Measurements from ENCODE around the gene HNRNPA1.
"Not testable (repeated sequence)": the region's sequence is repeated elsewhere in the genome, so short reads cannot be mapped to it uniquely, and the experiment has no call there.

HNRNPA1 gene

DNA sequence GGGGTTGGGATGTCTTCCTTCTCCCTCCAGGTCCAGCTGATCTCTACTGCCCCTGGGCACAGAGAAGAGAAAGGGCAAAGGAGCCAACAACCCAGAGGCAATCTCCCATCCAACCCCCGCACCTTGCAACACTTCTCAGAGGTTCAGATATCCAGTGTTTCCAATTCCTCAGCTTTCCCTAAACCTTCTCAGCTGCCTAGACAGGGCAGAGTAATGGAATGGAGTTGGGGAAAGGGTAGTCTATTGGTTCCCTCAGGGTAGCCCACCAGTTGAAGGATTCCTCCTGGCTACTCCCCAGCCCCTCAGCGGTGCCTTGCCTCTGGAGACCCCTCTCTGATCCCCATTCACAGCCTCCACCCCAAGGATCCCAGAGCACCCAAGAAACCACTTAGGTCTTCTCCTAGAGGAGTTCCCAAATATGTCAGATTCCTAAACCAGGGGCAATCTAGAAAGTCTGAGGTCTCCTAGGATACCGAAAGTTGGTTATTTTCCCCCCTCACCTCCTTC is 19.8 kb downstream of the HNRNPA1 start:
- no peak for DNase-seq

DNA sequence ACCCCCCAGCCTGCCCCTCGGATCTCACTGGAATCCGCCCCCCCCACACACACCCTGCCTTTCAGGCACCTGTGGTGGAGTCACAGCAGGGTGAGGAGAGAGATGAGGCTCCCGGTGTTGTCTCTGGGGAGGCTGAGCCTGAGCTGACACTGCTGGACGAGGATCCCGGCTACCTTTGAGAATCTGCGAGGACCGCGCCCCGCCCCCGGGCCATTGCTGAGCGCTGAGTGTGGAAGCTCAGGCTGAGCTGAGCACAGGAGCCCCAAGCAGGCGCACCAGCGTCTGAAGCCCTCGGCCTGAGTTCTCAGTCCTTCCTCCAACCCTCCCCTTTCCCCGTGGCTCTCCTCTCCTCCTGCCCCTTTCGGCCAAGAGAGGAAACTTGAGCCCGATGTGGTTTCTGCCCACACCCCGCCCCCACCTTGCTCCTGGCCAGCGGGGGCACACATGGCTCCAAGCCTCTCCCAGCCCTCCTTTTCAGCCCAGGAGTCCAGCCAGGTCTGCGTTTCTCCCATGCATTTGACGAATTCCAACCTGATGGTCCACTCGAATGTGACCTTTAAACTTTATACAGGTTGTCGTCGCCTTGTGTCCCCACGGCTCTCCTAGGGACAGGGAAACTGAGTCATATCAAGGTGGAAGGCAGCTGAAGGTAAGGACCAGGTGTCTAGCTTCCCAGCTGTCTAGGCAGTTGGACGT is 20.4 kb downstream of the HNRNPA1 start, which contains the start of gene NFE2:
NFE2 (minus strand) TSS at position 284 of the 696 bp plus-strand sequence. CDS start 5,767 bp downstream, outside the sequence.
- peak; percentile 47 for DNase-seq

DNA sequence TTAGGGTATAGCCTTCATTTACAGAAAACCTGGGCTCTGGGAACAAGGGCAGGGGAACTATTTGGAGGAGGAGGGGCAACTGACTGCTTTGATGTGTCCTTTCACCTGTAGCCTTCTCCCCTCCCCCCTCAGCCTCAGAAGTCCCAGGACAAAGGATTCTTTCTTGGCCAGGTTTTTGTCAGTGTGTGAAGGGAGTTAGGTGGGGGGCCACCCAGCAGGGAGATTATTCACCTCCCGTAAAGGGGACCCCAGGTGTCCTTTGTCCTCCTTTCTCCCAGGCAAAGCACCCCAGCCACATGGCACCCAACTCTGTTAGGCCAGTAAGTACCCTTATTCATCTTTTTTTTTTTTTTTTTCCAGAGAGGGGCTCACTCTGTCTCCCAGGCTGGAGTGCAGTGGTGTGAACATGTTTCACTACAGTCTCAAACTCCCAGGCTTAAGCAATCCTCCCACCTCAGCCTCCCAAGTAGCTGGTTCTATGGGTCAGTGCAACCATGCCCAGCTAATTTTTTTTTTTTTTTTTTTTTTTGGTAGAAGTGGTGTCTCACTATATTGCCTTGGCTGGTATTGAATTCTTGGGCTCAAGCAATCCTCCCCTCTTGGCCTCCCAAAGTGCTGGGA is 21.0 kb downstream of the HNRNPA1 start:
- DNase-seq, result no peak

DNA sequence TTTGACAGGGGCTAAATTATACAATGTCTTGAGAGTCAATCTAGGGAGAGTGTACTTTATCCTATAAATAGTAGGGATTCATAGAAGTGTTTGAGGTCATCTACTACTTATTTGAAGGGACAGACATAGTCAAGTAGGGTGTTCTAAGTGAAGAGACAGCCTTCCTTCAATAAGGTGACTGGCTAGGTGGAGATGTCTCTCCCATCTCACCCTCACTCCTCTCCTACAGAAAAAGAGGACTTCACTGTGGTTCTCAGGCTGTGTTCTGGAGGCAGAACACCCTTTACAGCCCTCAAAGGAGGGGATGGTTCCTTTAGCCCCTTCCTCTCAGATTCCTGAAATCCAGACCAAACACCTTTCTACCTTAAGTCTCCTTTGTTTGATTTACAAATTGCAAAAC is 23.1 kb downstream of the HNRNPA1 start:
- no peak for DNase-seq

DNA sequence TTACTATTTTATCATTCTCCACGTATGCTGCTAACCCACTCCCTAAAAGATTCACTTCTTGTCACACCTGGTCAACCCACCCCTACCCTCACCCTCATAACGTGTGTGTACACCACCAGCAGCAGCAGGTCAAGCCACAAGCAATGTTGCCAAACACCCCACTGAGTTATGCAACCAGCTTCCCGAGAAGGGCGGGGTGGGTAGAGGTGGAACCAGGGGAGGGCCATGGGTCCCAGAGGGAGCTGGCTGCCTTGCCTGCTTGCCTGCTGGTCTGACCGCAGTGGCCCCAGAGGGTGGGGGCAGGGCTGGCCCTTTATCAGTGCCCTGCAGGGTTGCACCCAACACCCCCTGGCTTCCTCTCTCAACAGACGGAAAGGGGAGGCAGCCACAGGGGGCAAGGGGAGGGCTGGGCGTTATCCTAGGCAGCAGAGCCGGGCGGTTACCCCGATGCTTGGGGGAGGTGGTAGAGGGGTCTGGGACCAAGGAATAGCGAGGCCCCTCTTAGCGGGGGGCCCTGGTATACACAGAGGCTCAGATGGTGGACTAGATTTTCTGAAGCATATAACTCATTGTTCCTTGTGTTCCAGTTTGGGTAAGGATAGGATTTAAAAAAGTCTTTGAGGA is 23.8 kb downstream of the HNRNPA1 start:
- DNase-seq, result no peak

DNA sequence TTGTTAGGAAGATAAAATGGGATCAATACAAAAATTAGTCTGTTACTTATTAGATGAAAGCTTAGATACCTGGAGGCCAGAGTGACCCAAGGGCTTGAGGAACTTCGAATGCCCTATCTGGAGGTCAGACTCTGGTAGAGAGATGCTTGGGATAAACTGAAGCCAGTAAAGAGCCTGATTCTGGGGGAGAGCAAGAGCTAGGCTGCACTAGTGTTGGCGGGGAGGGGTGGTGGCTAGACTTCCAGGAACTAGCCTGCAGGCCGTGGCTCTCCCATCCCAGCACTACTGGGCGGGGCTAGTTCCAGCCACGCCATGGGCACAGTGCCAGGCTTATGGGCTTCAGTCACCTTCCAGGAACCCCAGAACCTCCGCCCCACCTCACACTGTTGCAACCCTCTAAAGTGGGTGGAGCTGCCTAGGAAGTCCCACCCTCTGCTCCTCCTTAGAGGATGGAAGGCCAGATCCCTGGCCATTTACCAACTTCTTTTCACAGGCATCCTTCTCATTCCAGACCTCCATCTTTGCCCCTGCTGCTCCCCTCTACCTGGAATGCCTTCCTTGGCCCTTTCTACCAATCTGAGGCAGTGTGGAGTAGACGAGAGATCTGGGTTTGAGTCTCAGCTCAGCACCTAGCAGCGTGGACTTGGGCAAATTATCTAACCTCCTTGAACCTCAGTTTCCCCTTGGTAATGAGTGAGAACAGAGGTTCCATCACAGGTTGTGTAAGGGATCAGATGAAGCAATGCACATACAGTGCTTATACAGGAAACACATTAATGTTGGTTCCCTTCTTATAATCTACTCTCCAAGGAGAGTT is 26.6 kb downstream of the HNRNPA1 start:
- no peak for DNase-seq

DNA sequence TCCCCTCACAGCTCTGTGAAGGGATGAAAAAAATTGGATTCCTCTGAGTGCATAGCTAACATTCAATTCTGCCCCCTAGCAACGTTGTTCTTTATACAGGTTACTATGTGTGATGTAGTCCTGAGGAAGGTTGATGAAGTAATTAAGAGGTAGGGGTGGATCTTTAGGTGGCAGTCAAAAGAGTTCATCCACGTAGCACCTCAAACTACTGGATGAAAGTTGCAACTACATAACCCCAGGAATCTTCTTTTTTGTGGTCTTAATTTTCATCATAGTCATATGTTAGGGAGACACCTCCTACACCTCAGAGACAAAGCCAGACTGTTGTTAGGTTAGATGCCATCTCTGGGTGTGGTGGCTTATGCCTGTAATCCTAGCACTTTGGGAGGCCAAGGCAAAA is 30.5 kb downstream of the HNRNPA1 start:
- no peak for DNase-seq

DNA sequence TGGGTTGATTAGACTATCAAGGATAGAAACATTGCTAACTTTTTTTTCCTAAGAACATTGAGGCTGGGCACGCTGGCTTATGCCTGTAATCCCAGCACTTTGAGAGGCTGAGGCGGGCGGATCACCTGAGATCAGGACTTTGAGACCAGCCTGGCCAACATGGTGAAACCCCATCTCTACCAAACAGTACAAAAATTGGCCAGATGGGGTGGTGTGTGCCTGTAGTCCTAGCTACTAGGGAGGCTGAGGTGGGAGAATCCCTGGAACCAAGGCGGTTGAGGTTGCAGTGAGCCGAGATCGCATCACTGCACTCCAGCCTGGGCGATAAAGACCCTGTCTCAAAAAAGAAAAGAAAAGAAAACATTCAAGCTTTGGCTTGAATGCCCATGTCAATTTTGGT is 31.8 kb downstream of the HNRNPA1 start:
- not testable (repeated sequence) for DNase-seq

DNA sequence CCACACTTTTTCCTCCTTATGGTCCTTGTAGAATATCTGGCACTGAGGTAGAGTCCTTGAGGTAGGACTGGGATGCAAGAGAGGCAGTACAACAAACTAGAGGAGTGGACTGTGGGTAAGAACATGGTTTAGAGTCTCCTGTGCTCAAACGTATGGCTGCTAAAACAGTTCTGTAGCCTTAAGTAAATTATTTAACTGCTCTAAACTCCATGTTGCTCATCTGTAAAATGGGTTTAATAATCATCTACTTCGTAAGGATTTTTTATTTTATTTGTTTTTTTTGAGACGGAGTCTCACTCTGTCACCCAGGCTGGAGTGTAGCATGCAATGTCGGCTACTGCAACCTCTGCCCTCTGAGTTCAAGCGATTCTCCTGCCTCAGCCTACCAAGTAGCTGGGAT is 40.8 kb downstream of the HNRNPA1 start:
- DNase-seq, result no peak

DNA sequence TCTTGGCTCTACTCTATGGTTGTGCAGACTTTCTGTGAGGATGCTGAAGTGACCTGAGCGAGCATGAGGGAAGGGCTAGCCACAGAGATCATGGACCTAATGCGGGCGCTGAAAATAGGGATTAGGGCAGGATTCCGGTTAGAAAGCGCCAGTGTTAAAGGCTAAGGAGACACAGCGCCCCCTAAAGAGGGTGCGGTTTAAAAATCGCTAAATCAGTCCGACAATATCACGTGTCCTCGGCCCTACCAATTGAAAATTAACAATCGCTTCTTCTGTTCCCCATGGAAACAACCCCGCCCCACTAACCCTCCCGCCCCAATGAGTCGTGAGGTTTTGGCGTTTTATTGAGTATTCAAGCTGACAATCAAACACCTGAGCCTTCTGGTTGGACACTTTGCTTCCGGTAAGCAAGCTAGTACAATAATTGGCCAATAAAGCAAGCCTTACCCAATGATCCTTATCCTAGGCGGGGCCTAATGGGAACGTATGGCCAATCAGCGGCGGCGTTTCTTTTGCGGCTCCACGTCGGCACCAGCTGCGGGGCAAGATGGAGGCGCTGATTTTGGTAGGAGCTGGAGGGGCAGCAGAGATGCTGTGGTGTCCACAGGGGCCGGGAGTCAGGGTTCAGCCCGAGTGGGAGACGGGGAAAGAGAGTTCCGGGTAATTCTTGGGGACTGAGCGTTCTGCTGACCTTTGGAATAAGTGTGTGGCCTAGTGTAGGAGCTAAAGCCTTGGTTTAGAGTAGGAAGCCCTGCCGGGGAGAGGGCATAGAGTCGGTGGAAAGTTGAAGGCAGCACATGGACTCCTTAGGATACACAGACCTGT is 44.3 kb downstream of the HNRNPA1 start, which contains the start of gene COPZ1:
COPZ1 (plus strand) TSS at position 515 of the 825 bp plus-strand sequence; CDS start at position 548, 33 bp downstream.
- peak; percentile 100 for DNase-seq

DNA sequence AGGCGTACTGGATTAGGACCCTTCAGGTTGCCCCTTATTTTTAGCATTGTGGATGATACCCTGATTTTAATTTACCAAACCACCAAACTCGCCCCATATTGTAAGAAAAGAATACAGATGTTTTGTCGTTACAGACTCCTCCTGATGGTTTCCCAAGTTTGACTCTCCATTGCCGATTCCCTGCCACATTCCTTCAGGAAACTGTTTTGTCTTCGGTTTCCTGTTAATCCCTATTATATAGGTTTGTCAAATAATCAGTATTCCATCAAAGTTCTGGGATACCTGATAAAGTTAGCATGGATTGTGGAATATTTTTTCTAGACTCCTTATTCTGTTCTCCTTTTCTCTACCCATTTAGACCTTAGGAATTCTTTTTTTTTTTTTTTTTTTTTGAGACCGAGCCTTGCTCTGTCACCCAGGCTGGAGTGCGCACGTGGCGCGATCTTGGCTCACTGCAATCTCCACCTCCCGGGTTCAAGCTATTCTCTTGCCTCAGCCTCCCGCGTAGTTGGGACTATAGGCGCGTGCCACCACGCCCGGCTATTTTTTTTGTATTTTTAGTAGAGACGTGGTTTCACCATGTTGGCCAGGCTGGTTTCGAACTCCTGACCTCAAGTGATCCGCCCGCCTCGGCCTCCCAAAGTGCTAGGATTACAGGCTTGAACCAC is 45.0 kb downstream of the HNRNPA1 start:
- DNase-seq, result not testable (repeated sequence)

DNA sequence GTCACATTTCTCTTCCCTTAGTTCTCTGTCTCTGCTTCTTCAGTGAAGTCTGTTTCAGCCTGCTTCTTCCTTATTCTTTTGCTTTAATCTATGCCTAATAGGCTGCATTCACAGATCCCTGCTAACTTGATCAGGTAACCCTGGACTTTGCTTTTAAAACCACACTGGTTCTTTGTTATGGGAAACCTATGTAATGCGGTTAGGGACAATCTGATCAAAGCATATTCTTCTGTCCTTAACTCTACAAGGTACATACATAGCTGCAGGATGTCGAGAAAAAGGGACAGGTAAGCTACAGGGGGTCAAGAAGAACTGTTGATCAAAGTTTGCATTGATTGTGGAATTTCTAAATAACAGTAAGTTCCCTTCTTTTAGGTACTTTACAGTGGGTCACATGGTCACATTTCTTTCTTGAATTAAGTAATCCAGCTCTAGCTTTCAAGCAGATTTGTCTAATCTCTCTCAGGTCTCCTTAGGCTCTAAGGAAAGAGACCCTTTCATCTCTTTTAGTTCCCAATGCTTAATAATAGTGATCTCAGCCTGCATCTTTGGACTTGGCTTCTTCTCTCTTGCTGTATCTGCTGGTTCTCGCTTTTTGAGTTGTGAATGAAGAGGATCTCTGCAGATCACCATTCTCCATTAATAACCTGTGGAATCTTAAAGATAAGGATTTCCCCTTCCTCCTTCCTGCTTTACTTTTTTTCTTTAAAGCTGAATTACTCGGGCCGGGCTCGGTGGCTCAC is 48.2 kb downstream of the HNRNPA1 start:
- no peak for DNase-seq

DNA sequence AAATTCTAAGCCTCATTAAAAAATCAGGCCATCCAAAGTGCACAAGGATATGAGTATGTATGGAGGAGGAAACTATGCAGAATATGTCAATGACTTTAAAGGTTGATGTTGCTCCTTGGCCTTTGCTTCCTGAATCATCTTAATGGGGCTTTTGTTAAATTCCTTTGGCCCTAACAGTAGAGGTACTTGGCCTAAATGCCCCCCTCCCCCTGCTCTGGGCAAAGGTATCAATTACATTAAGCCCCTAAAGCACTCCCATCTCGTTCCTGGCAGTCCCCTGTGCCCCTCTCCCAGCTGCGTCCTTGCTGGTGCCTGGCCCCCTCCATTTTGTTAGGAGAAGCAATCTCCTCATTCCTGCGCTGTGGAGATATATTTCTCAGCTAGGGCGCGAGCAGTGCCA is 49.2 kb downstream of the HNRNPA1 start:
- no peak for DNase-seq

DNA sequence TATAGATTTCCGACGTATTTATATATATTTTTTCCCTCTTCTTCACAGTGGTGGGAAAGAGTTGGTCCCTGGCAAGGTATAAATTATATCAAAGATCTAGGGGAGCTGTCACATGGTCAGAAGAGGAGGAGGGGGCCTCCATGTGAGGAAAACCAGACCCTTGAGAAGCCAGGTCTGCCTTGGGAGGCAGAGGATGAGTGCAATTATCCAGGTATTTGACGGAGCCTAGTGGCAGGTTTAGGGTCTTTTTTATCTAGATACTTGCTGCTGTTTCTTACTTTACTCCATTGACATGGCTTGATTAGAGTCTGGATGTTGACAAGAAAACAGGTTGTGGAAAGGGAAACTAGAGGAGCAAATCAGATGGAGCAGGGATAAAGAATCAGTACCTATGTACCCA is 49.9 kb downstream of the HNRNPA1 start:
- DNase-seq, result no peak

DNA sequence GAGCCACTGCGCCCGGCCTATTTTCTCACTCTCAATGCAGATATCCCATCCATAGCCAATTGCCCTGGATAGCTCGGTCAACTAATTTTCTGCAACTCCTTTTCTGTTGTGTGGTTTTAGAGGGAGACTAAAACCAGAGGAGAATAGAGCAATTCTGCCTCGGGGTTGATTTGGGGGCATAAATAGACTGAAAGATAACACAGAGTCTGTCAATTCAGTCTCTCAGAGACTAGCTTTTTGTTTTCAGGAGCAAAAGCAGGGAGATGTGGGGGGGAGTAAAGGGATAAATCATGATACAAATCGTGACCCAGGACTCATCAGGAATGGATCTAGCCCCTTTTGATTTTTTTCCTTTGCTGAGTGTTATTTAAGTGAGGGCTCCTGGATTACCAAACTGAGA is 50.9 kb downstream of the HNRNPA1 start:
- DNase-seq, result no peak

DNA sequence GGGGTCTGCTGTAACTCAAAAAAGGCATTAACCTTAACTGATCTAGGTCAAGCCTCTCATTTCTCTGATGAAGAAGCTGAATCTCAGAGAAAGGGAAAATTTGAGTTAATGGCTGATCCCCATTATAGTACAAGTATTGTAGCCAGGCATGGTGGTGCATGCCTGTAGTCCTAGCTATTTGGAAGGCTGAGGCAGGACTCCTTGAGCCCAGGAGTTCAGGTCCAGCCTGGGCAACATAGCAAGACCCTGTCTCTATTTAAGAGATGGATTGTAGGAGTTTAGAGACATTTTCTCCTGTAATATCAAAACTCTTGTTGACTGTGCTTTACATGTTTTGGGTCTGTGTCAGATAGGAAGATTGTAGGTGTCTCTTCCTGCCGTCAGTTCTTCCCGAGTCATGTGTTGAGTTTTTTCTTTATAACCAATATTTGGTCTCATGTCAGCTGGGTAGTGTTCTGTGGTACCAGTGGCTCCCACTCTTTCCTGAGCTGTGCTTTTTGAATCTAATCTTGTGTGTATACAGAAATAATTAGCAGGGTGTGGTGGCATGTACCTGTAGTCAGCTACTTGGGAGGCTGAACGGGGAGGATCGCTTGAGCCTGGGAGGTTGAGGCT is 53.0 kb downstream of the HNRNPA1 start:
- DNase-seq, result no peak
